ENCODE results near the gene NKAIN1.
"Not testable (repeated sequence)": the region's sequence is repeated elsewhere in the genome, so short reads cannot be mapped to it uniquely, and the experiment has no call there.

The NKAIN1 gene

GRCh38 chr1:31198150-31198549 lies 41.5 kb downstream of the NKAIN1 start:
- DNase-seq (ENCODE audit: low read depth): no peak

GRCh38 chr1:31196685-31197084 lies 43.0 kb downstream of the NKAIN1 start:
- peak; percentile 63 for DNase-seq (ENCODE audit: low read depth)

DNA sequence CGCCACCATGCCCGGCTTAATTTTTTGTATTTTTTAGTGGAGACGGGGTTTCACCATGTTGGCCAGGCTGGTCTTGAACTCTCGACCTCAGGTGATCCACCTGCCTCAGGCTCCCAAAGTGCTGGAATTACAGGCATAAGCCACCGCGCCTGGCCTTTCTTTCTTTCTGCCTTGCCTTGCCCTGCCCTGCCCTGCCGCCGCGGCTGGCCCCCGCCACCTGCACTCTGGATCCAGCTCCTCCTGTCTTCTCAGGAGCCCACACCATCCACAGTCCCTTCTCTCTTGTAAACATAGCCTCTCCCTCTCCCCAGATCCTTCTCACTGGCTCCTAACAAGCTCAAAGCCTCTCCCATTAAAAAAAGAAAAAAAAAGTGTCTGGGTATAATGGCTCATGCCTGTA lies 44.4 kb downstream of the NKAIN1 start:
- DNase-seq (ENCODE audit: low read depth): not testable (repeated sequence)

- no peak for DNase-seq (ENCODE audit: low read depth)
Measured at GRCh38 chr1:31193729-31194128, 46.0 kb downstream of the NKAIN1 start.

GRCh38 chr1:31191281-31191680 lies 48.4 kb downstream of the NKAIN1 start:
- DNase-seq (ENCODE audit: low read depth): no peak

GRCh38 chr1:31189696-31190674 lies 49.7 kb downstream of the NKAIN1 start:
- no peak for DNase-seq (ENCODE audit: low read depth)

GRCh38 chr1:31183927-31184554 lies 55.6 kb downstream of the NKAIN1 start:
- peak; percentile 15 for DNase-seq (ENCODE audit: low read depth)

GRCh38 chr1:31183126-31183525 lies 56.6 kb downstream of the NKAIN1 start:
- no peak for DNase-seq (ENCODE audit: low read depth)

- DNase-seq (ENCODE audit: low read depth): peak; percentile 93
Measured at GRCh38 chr1:31182352-31182751, 57.3 kb downstream of the NKAIN1 start.

GRCh38 chr1:31181515-31182343 lies 58.0 kb downstream of the NKAIN1 start:
- peak; percentile 19 for DNase-seq (ENCODE audit: low read depth)

GRCh38 chr1:31180338-31180737 lies 59.3 kb downstream of the NKAIN1 start:
- DNase-seq (ENCODE audit: low read depth): no peak

DNA sequence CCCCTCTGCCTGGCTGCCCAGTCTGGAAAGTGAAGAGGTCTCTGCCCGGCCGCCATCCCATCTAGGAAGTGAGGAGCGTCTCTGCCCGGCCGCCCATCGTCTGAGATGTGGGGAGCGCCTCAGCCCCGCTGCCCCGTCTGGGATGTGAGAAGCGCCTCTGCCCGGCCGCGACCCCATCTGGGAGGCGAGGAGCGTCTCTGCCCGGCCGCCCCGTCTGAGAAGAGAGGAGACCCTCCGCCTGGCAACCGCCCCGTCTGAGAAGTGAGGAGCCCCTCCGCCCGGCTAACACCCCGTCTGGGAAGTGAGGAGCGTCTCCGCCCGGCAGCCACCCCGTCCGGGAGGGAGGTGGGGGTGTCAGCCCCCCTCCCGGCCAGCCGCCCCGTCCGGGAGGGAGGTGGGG lies 63.4 kb downstream of the NKAIN1 start:
- DNase-seq (ENCODE audit: low read depth): not testable (repeated sequence)

DNA sequence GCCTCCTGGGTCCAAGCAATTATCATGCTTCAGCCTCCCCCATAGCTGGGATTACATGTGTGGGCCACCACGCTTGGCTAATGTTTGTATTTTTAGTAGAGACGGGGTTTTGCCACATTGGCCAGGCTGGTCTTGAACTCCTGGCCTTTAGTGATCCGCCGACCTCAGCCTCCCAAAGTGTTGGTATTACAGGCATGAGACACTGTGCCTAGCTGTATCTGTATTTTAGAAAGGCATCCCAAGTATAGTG lies 69.3 kb downstream of the NKAIN1 start:
- no peak for DNase-seq (ENCODE audit: low read depth)

DNA sequence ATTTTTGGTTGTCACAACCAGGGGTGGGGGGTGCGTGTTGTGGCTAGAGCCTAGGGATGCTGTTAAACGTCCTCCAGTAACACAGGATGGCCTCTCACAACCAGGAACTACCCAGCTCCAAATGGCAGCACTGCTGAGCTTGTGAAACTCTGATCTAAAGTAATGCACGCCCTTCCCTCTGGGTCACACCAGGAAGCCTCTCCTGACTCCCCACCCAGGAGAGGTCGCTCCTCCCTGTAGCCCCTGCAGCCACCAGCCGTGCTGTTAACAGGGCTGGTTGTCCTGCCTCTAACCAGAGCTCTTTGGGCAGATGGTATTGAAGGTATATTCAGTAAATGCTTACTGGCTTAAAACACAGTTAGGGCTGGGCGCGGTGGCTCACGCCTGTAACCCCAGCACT lies 73.2 kb downstream of the NKAIN1 start:
- DNase-seq (ENCODE audit: low read depth): no peak

- no peak for DNase-seq (ENCODE audit: low read depth)
Measured at GRCh38 chr1:31164291-31164690, 75.4 kb downstream of the NKAIN1 start.

DNA sequence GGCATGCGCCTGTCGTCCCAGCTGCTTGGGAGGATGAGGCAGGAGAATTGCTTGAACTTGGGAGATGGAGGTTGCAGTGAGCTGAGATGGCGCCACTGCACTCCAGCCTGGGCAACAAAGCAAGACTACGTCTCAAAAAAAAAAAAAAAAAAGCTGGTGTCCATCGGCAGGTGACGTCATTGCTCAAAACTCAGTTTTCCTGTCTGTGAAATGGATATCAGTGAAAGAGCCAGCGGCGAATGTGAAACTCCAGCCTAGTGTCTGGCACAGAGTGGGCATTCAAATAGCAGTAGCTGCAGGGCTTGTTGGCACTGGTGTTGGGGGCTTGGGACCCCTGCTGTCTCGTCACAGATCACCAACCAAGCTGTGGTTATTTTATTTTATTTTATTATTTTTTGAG lies 75.8 kb downstream of the NKAIN1 start:
- no peak for DNase-seq (ENCODE audit: low read depth)

DNA sequence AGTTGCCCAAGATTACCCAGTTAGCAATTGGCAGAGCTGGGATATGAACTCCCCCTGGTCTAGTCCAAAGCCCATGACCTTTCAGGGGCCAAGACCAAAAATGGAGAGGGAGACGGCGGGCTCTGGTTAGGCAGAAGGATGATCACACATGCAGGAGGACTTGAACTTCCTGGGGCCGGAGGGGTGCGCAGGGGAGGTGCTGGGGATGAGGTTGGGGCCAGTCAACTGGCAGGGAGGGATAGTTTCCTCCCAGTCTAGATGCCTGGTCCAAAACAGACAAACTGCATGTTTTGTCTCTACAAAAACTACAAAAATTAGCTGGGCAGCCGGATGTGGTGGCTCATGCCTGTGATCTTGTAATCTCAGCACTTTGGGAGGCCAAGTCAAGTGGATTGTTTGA lies 78.1 kb downstream of the NKAIN1 start:
- no peak for DNase-seq (ENCODE audit: low read depth)

GRCh38 chr1:31159869-31160611 lies 79.6 kb downstream of the NKAIN1 start:
- no peak for DNase-seq (ENCODE audit: low read depth)

GRCh38 chr1:31159323-31159722 lies 80.4 kb downstream of the NKAIN1 start:
- no peak for DNase-seq (ENCODE audit: low read depth)

- peak; percentile 61 for DNase-seq (ENCODE audit: low read depth)
Measured at GRCh38 chr1:31155216-31155806, 84.4 kb downstream of the NKAIN1 start.

DNA sequence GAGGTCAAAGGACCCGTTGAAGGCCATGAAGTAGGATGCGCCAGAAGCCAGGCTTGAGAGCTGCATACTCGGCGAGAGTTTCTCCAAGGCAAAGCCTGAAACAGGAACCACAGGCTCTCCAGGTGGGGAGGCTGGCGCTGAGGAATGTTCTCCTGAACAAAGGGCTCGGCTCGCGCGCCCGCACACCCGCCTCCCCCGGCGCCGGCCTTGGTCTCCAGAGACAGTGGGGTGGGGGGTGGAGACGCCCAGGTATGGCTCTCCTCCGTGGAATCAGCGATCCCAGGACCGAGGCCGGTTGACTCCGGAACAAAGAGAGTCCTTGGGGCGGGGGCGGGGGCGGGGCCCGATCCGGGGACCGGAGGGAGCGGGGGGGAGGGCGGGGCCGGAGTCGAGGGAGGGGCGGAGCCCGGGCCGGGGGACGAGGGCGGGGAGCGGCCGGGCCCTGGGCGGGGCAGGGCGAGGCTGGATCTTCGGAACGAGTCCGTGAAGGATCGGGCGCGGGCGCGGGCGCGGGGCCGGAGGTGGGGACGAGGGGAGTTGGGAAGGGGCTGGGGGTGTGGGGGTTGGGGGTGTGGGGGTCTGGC lies 85.0 kb downstream of the NKAIN1 start:
- DNase-seq (ENCODE audit: low read depth): peak; percentile 61
